ENCODE results near the gene PGA4. TPM values are rescaled to one million over a fixed set of nuclear protein-coding genes. Genes with fewer than 3 reads are reported as not detected.

Gene PGA4
- total RNA-seq, 4 donors from 2014 or later, result 1.0 to 8.7 (median 4.9) TPM

DNA sequence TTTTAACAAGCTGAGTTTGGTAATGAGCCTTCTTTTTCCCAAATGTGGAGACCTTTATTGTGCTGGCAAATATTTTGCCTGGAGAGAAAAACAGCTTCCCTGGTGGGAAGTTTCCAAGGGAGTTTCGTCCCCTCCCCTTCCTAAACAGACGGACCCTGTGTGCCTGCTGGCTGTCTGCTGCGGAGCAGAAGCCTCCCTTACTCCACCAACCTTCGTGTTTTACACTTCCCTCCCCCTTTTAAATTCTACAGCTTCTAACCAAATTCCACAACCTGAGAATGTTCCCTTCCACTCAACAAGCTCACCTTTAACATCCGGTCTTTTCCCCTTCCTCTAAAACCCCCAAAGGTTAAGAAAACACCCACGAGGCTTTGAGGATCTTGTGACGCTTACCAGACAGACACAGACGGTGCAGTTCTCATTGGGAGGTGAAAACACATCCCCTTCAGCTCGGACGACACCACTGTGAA is 55.9 kb downstream of the PGA4 start:
- H3K36me3 ChIP-seq, result no peaks in the 10 kb centered on the region
- intact Hi-C loops (cut with DNase I; ENCODE audit: low total_unique reads), result no loop called here
- DNase-seq, result no peak
- no peak for TF ChIP-seq POLR2A (IDR thresholded peaks at IDR 0.05)
- TF ChIP-seq, protein P1, sequence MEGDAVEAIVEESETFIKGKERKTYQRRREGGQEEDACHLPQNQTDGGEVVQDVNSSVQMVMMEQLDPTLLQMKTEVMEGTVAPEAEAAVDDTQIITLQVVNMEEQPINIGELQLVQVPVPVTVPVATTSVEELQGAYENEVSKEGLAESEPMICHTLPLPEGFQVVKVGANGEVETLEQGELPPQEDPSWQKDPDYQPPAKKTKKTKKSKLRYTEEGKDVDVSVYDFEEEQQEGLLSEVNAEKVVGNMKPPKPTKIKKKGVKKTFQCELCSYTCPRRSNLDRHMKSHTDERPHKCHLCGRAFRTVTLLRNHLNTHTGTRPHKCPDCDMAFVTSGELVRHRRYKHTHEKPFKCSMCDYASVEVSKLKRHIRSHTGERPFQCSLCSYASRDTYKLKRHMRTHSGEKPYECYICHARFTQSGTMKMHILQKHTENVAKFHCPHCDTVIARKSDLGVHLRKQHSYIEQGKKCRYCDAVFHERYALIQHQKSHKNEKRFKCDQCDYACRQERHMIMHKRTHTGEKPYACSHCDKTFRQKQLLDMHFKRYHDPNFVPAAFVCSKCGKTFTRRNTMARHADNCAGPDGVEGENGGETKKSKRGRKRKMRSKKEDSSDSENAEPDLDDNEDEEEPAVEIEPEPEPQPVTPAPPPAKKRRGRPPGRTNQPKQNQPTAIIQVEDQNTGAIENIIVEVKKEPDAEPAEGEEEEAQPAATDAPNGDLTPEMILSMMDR (IDR thresholded peaks at IDR 0.05), result no peak
- no peak overlapping the region for H3K27ac ChIP-seq
- no peaks in the 10 kb centered on the region for H3K27me3 ChIP-seq
- no peak overlapping the region for H3K4me3 ChIP-seq
- no peaks in the 10 kb centered on the region for H3K4me1 ChIP-seq
- no peaks in the 10 kb centered on the region for H3K9me3 ChIP-seq

DNA sequence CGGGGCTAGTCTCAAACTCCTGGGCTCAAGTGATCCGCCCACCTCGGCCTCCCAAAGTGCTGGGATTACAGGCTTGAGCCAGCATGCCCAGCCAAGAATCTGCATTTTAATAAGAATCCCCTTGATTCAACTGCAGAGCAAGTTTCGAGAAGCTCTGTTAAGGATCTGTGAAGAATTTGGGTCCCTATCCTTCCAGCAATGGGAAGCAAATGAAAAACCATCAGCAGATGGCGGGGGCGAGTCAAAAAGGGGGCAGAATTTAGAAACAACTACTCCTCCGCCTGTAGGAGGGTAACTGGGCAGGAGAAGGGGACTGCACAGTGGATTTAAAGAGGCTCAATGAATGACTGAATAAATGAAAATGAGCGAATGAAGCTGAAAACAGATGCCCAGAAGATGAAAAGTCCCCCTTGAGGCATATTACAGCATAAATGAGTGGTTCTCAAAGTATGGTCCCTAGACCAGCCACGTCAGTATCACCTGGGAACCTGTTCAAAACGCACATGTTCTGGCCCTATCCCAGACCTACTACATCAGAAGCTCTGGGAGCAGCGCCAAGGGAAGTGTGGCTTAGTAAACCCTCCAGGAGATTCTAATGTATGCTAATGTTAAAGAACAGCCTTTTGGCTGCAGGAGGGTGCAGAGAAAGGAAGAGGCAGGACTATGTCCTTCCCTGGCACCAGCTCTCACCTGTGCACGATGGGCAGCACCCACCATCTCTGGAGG is 58.0 kb downstream of the PGA4 start:
- H3K27me3 ChIP-seq, result no peaks in the 10 kb centered on the region
- H3K27ac ChIP-seq, result no peak overlapping the region
- intact Hi-C loops (cut with DNase I; ENCODE audit: low total_unique reads), result no loop called here
- H3K4me3 ChIP-seq, result no peak overlapping the region
- no peaks in the 10 kb centered on the region for H3K36me3 ChIP-seq
- H3K4me1 ChIP-seq, result no peaks in the 10 kb centered on the region
- DNase-seq, result no peak
- no peaks in the 10 kb centered on the region for H3K9me3 ChIP-seq
- TF ChIP-seq, protein P1 (IDR thresholded peaks at IDR 0.05), result no peak
- no peak for TF ChIP-seq POLR2A (IDR thresholded peaks at IDR 0.05)

DNA sequence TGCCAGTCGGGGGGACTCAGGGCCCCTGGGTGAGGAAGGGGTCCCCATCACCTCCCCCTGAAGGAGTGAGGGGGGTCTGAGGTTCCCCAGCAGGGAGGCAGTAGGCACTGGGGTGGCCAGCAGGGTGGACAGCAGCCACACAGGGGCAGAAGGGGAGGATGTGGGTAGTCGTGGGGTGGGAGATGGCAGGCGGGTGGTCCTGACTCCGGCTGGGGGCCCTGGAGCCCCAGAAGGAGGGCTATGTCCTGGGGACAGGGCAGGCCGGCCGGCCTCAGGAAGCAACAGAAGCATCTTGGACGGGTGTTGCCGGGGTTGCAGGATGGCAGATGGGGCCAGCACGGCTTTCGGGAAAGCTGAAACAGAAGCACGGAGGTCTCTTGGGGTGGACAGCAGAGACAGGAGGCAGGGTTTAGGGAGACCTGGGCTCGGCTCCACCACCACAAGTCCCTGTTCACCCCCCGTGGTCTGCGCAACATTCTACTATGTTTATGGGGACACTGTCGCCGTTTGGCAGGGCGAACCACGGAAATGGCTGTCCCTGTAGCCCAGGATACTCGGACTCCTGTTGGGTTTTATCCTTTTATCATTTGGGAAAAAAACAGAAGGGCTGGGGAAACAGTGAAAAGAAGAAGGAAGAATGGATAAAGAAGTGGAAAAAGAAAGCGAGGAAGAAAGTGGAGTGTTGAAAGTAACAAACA is 58.9 kb downstream of the PGA4 start:
- no peaks in the 10 kb centered on the region for H3K4me1 ChIP-seq
- no peaks in the 10 kb centered on the region for H3K36me3 ChIP-seq
- TF ChIP-seq, protein P1 (IDR thresholded peaks at IDR 0.05), result no peak
- TF ChIP-seq POLR2A (IDR thresholded peaks at IDR 0.05), result no peak
- no peaks in the 10 kb centered on the region for H3K9me3 ChIP-seq
- DNase-seq, result no peak
- H3K27me3 ChIP-seq, result no peaks in the 10 kb centered on the region
- H3K27ac ChIP-seq, result no peak overlapping the region
- intact Hi-C loops (cut with DNase I; ENCODE audit: low total_unique reads), result no loop called here
- H3K4me3 ChIP-seq, result no peak overlapping the region

Other genes with a start within 250 kb of the PGA4 start
- under 1 TPM in 3 of 4 donors, not detected in 1; under 0.01 to 0.14 (median 0.12) TPM for gene CD5, start 119.9 kb upstream of the PGA4 start, total RNA-seq
- gene VPS37C, start 60.9 kb upstream of the PGA4 start, total RNA-seq, result 10 to 100 TPM in 2 of 4 donors, 1 to 10 TPM in 1, under 1 TPM in 1; 0.26 to 26.3 (median 13.3) TPM
- 1 to 10 TPM in 2 of 4 donors, under 1 TPM in 1, not detected in 1; 0.35 to 6.5 (median 4.4) TPM for gene PGA3, start 18.8 kb upstream of the PGA4 start, total RNA-seq
- not detected for gene PGA5, start 18.8 kb downstream of the PGA4 start, total RNA-seq
- 1 to 10 TPM in 2 of 4 donors, under 1 TPM in 2; 0.51 to 6.5 (median 1.2) TPM for gene VWCE, start 73.0 kb downstream of the PGA4 start, total RNA-seq
- gene DDB1, start 110.8 kb downstream of the PGA4 start, total RNA-seq, result 100 to 1,000 TPM in 3 of 4 donors, 10 to 100 TPM in 1; 87.9 to 231 (median 155) TPM
- 10 to 100 TPM in 2 of 4 donors, 1 to 10 TPM in 2; 3.6 to 28.5 (median 11.9) TPM for gene TKFC, start 110.9 kb downstream of the PGA4 start, total RNA-seq
- 10 to 100 TPM; 11.3 to 43.6 (median 21.2) TPM for gene CYB561A3, start 139.5 kb downstream of the PGA4 start, total RNA-seq
- gene TMEM138, start 140.0 kb downstream of the PGA4 start, total RNA-seq, result 10 to 100 TPM; 12.0 to 81.5 (median 20.9) TPM
- gene TMEM216, start 170.2 kb downstream of the PGA4 start, total RNA-seq, result 10 to 100 TPM in 3 of 4 donors, 1 to 10 TPM in 1; 2.6 to 30.8 (median 17.0) TPM
- 100 to 1,000 TPM in 1 of 4 donors, 10 to 100 TPM in 3; 30.0 to 122 (median 56.5) TPM for gene CPSF7, start 207.6 kb downstream of the PGA4 start, total RNA-seq
- gene SDHAF2, start 207.8 kb downstream of the PGA4 start, total RNA-seq, result 10 to 100 TPM in 2 of 4 donors, 1 to 10 TPM in 2; 2.8 to 43.9 (median 16.1) TPM